DOHH2 (cell line): ENCODE data around the gene GLB1L.
A peak's percentile ranks its signal among the peaks of the same experiment; 100 is the strongest.

Experiments
- H3F3A ChIP-seq: fragments of 200-600 bp; sonication (generic), shearing (Covaris generic); 2 replicates; pipeline ENCODE4 v1.6.0; 2016; ENCODE audit warnings: antibody characterized with exemption, mild to moderate bottlenecking; ENCODE audit not compliant: control insufficient read depth, insufficient read depth
- H3K27ac ChIP-seq: fragments of 200-600 bp; sonication (generic); 2 replicates; pipeline ENCODE4 v1.5.1; 2014; ENCODE audit warnings: low read depth, mild to moderate bottlenecking, low read length, moderate library complexity
- H3K27me3 ChIP-seq: fragments of 200-600 bp; sonication (generic); 2 replicates; pipeline ENCODE4 v1.6.1; 2014; ENCODE audit warnings: mild to moderate bottlenecking, low read length, mixed read lengths; ENCODE audit not compliant: control insufficient read depth
- H3K36me3 ChIP-seq: fragments of 200-600 bp; sonication (generic); 2 replicates; pipeline ENCODE4 v1.6.1; 2014; ENCODE audit warnings: mild to moderate bottlenecking, low read length, moderate library complexity, mixed read lengths; ENCODE audit not compliant: control insufficient read depth
- H3K4me1 ChIP-seq: fragments of 200-600 bp; sonication (generic); 2 replicates; pipeline ENCODE4 v1.6.1; 2014; ENCODE audit warnings: mild to moderate bottlenecking, low read length, mixed read lengths; ENCODE audit not compliant: control insufficient read depth
- H3K4me2 ChIP-seq: fragments of 200-600 bp; sonication (generic); 2 replicates; pipeline ENCODE4 v1.6.0; 2014; ENCODE audit warnings: mild to moderate bottlenecking, low read length, moderate library complexity
- H3K4me3 ChIP-seq: fragments of 200-600 bp; sonication (generic); 2 replicates; pipeline ENCODE4 v1.5.1; 2014; ENCODE audit warnings: mild to moderate bottlenecking, low read length, mixed read lengths
- H3K79me2 ChIP-seq: fragments of 200-600 bp; sonication (generic); 2 replicates; pipeline ENCODE4 v1.6.1; 2014; ENCODE audit warnings: mild to moderate bottlenecking, low read length, mixed read lengths; ENCODE audit not compliant: control insufficient read depth
- H3K9me2 ChIP-seq: fragments of 200-600 bp; sonication (generic); replicated peaks from 2 replicates; pipeline ENCODE4 v1.6.1; 2014; ENCODE audit warnings: mild to moderate bottlenecking, low read length, mixed read lengths; ENCODE audit not compliant: control insufficient read depth
- H3K9me3 ChIP-seq: fragments of 200-600 bp; sonication (generic); 2 replicates; pipeline ENCODE4 v1.6.1; 2014; ENCODE audit warnings: antibody characterized with exemption, low read length, mixed read lengths; ENCODE audit not compliant: control insufficient read depth, insufficient read depth
- H4K20me1 ChIP-seq: fragments of 200-600 bp; sonication (generic); 2 replicates; pipeline ENCODE4 v1.6.0; 2014; ENCODE audit warnings: low read depth, mild to moderate bottlenecking, antibody characterized with exemption, low read length, moderate library complexity; ENCODE audit not compliant: control insufficient read depth, insufficient read depth
- EZH2phosphoT487 ChIP-seq: fragments of 200-600 bp; sonication (generic); IDR thresholded peaks from 2 replicates; pipeline ENCODE4 v1.6.1; 2017; ENCODE audit warnings: borderline replicate concordance, mild to moderate bottlenecking, antibody characterized with exemption, low read length, moderate library complexity, mixed read lengths
- TF ChIP-seq, protein P1 (sequence below): fragments of 200-600 bp; sonication (generic); IDR thresholded peaks from one replicate; pipeline ENCODE4 v1.5.1; 2014; ENCODE audit warnings: antibody characterized with exemption, mild to moderate bottlenecking, low read depth, low read length; ENCODE audit not compliant: poor library complexity, severe bottlenecking

GLB1L gene

DNA sequence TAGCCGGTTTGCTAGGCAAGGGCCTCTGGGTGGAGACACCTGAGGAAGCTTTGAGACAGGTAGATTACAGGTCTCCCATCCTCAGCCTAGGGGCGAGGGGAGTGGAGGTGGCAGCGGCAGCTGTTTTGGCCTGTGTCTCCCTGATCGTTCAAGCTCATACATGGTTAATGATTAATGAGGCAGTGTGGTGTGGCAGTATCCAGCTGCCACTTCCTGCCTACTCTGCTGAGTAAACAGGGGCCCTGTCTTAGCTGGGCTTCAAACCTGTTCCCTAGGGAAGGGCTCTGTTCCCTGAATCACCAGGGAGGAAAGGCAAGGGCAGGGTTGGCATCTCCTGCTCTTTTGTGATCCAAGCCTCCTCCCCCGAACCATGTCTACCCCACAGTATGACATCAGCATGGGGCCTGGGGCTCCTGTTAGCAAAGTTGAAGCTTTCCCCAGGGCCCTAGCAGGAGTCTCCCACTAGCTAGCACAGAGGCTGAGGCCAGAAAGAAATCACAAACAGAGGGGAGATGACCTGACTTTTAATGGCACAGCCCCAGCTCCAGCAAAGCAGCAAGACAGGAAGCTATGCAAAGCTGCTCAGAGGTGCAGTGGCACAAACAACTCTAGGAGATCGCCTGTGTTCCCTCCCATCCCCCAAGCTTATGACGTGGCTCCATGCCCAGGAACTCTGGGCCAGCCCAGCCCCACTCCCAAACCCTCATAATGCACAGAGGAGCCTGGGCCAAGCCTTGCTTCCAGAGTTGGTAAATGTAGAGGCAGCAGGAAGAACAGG lies 4.1 kb upstream of the GLB1L start:
- peaks cover 7% of the 10 kb centered on the region; the same call in 1 of the 2 replicates for H4K20me1 ChIP-seq
- peaks cover 75% of the 10 kb centered on the region for H3K79me2 ChIP-seq
- peak overlapping the region; percentile 74 for H3K4me3 ChIP-seq
- no peaks in the 10 kb centered on the region for H3K9me2 ChIP-seq
- no peaks in the 10 kb centered on the region for H3K9me3 ChIP-seq
- H3K27ac ChIP-seq: peak overlapping the region; percentile 98
- H3K36me3 ChIP-seq: peaks cover 64% of the 10 kb centered on the region
- H3F3A ChIP-seq: peaks cover 18% of the 10 kb centered on the region
- H3K27me3 ChIP-seq: no peaks in the 10 kb centered on the region; the same call in 1 of the 2 replicates
- peaks cover 81% of the 10 kb centered on the region for H3K4me1 ChIP-seq
- TF ChIP-seq EZH2phosphoT487: no peak
- TF ChIP-seq, protein P1, sequence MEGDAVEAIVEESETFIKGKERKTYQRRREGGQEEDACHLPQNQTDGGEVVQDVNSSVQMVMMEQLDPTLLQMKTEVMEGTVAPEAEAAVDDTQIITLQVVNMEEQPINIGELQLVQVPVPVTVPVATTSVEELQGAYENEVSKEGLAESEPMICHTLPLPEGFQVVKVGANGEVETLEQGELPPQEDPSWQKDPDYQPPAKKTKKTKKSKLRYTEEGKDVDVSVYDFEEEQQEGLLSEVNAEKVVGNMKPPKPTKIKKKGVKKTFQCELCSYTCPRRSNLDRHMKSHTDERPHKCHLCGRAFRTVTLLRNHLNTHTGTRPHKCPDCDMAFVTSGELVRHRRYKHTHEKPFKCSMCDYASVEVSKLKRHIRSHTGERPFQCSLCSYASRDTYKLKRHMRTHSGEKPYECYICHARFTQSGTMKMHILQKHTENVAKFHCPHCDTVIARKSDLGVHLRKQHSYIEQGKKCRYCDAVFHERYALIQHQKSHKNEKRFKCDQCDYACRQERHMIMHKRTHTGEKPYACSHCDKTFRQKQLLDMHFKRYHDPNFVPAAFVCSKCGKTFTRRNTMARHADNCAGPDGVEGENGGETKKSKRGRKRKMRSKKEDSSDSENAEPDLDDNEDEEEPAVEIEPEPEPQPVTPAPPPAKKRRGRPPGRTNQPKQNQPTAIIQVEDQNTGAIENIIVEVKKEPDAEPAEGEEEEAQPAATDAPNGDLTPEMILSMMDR: no peak
- peak overlapping the region; percentile 97 for H3K4me2 ChIP-seq

DNA sequence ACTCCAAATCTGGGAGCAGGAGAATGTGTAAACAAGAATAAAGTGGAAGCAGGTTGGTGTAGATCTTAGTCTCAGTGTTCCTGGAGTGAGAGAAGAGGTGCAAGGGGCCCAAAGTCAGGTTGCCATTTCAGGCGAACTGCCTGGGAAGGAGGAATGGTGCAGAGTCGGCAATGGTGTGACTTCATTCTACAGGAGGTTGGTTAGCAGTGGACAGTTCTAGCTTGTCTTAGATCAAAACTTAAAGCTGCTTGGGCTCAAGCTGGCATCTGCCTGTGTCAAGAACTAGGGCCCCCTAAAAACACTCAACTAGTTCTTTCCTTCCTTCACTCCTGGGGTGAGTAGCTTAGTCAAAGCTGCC lies 3.6 kb upstream of the GLB1L start:
- peaks cover 64% of the 10 kb centered on the region for H3K36me3 ChIP-seq
- no peak for TF ChIP-seq EZH2phosphoT487
- TF ChIP-seq, protein P1: no peak
- peaks cover 75% of the 10 kb centered on the region for H3K79me2 ChIP-seq
- H3F3A ChIP-seq: peaks cover 18% of the 10 kb centered on the region
- H3K4me2 ChIP-seq: peak overlapping the region; percentile 97
- H3K4me1 ChIP-seq: peaks cover 78% of the 10 kb centered on the region
- no peaks in the 10 kb centered on the region for H3K27me3 ChIP-seq
- no peaks in the 10 kb centered on the region for H3K9me2 ChIP-seq
- peaks cover 7% of the 10 kb centered on the region; the same call in 1 of the 2 replicates for H4K20me1 ChIP-seq
- H3K9me3 ChIP-seq: no peaks in the 10 kb centered on the region
- H3K4me3 ChIP-seq: peak overlapping the region; percentile 74
- H3K27ac ChIP-seq: peak overlapping the region; percentile 98

DNA sequence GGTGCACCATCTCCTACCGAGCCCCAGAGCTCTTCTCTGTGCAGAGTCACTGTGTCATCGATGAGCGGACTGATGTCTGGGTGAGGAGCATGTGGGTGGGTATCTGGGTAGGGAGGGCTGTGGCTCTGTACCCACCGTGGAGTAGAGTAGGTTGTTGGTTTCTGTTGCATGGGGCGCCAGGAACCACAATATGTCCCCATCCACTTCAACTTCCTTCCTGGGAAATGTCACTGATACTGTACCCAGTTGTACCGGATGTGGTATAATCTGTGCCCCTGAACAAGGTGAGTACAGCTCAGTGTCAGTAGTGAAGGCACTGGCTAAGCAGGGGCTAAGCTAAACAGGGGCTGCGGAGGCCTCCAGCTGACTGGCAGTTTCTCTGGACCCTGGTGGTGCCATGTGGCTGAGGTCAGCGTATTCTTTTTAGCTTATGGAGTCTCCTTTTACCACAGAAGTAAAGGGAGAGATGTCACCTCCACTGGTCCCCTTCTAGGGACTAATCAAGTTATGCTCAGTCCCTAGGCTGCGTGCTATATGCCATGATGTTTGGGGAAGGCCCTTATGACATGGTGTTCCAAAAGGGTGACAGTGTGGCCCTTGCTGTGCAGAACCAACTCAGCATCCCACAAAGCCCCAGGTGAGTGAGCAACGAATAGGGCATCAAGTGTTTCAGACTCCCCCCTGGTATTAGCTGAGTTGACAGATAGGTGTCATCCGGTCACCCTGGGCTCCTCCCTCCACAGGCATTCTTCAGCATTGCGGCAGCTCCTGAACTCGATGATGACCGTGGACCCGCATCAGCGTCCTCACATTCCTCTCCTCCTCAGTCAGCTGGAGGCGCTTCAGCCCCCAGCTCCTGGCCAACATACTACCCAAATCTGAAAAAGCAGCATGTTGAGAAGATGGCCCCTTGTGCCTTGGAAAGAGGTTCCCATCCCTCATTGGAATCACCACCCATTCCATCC lies 2.7 kb upstream of the GLB1L start:
- H3K9me3 ChIP-seq: no peaks in the 10 kb centered on the region
- peak overlapping the region; percentile 98 for H3K27ac ChIP-seq
- peaks cover 7% of the 10 kb centered on the region; the same call in 1 of the 2 replicates for H4K20me1 ChIP-seq
- H3F3A ChIP-seq: peaks cover 18% of the 10 kb centered on the region
- H3K9me2 ChIP-seq: no peaks in the 10 kb centered on the region
- peaks cover 64% of the 10 kb centered on the region for H3K36me3 ChIP-seq
- TF ChIP-seq, protein P1: no peak
- no peak for TF ChIP-seq EZH2phosphoT487
- H3K79me2 ChIP-seq: peaks cover 68% of the 10 kb centered on the region
- H3K4me2 ChIP-seq: peak overlapping the region; percentile 97
- peak overlapping the region; percentile 74 for H3K4me3 ChIP-seq
- no peaks in the 10 kb centered on the region for H3K27me3 ChIP-seq
- peaks cover 78% of the 10 kb centered on the region for H3K4me1 ChIP-seq
